VCaP (cell line): Measurements from ENCODE around the gene CPNE6.
A peak's percentile ranks its signal among the peaks of the same experiment; 100 is the strongest.
"Not testable (repeated sequence)": the region's sequence is repeated elsewhere in the genome, so short reads cannot be mapped to it uniquely, and the experiment has no call there.

ENCODE experiments used
- H3K27ac ChIP-seq: fragments of 450-650 bp; 2 replicates; pipeline ENCODE4 v1.5.1; 2017
- TF ChIP-seq, protein P1 (sequence below): fragments of 450-650 bp; conservative IDR thresholded peaks from 2 replicates; pipeline ENCODE4 v1.5.1; 2017; ENCODE audit warnings: mild to moderate bottlenecking, moderate library complexity

CPNE6 gene

DNA sequence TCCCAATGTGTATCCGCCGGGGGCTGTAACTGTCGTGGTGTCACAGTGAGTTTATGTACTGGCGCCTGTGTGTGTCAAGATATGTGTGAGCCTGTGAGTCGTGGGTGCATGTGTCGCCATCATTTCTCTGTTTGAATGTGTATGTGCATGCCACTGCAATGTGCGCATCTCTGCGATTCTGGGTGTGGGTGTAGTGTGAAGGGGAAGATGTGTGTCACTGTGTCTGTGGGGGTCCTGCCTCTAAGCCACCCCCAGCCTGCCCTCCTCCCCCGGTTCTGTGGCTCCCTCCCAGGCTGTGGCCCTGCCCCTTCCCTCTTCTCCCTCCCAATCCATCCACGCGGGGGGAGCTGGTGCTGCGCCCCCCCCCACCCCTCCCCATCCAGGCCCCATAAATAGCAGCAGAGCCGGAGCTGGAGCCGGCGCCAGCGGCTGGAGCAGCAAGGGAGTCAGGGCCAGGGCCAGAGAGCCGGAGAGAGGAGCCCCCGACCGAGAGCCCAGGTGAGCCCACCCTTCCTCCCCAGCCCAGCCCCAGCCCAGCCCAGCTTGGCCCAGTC, at the start of gene CPNE6:
Gene CPNE6 (plus strand): TSS at position 419 of the 554 bp plus-strand sequence. CDS start 1,375 bp downstream, outside the sequence.
- no peak within 1 kb of the TSS for H3K27ac ChIP-seq
- TF ChIP-seq, protein P1, sequence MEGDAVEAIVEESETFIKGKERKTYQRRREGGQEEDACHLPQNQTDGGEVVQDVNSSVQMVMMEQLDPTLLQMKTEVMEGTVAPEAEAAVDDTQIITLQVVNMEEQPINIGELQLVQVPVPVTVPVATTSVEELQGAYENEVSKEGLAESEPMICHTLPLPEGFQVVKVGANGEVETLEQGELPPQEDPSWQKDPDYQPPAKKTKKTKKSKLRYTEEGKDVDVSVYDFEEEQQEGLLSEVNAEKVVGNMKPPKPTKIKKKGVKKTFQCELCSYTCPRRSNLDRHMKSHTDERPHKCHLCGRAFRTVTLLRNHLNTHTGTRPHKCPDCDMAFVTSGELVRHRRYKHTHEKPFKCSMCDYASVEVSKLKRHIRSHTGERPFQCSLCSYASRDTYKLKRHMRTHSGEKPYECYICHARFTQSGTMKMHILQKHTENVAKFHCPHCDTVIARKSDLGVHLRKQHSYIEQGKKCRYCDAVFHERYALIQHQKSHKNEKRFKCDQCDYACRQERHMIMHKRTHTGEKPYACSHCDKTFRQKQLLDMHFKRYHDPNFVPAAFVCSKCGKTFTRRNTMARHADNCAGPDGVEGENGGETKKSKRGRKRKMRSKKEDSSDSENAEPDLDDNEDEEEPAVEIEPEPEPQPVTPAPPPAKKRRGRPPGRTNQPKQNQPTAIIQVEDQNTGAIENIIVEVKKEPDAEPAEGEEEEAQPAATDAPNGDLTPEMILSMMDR, result no peak

DNA sequence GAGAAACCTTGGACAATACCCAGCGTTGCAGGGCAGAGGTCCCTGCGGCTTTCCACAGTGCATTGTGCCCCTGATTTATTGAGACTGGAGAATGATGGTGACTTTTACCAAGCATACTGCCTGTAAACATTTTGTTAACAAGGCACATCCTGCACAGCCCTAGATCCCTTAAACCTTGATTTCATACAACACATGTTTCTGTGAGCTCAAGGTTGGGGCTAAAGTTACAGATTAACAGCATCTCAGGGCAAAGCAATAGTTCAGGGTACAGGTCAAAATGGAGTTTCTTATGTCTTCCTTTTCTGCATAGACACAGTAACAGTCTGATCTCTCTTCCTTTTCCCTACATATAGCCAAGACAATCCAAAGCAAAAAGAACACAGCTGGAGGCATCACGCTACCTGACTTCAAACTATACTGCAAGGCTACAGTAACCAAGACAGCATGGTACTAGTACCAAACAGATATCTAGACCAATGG, 46.4 kb upstream of the CPNE6 start:
- H3K27ac ChIP-seq, result not testable (repeated sequence)

DNA sequence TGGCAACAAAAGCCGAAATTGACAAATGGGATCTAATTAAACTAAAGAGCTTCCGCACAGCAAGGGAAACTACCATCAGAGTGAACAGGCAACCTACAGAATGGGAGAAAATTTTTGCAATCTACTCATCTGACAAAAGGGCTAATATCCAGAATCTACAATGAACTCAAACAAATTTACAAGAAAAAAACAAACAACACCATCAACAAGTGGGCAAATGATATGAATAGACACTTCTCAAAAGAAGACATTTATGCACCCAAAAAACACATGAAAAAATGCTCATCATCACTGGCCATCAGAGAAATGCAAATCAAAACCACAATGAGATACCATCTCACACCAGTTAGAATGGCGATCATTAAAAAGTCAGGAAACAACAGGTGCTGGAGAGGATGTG, 41.7 kb upstream of the CPNE6 start:
- H3K27ac ChIP-seq, result not testable (repeated sequence)

DNA sequence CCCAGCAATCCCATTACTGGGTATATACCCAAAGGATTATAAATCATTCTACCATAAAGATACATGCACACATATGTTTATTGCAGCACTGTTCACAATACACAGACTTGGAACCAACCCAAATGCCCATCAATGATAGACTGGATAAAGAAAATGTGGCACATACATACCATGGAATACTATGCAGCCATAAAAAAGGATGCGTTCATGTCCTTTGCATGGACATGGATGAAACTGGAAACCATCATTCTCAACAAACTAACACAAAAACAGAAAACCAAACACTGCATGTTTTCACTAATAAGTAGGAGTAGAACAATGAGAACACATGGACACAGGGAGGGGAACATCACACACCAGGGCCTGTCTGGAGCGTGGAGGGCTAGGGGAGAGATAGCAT, 40.0 kb upstream of the CPNE6 start:
- H3K27ac ChIP-seq, result not testable (repeated sequence)

DNA sequence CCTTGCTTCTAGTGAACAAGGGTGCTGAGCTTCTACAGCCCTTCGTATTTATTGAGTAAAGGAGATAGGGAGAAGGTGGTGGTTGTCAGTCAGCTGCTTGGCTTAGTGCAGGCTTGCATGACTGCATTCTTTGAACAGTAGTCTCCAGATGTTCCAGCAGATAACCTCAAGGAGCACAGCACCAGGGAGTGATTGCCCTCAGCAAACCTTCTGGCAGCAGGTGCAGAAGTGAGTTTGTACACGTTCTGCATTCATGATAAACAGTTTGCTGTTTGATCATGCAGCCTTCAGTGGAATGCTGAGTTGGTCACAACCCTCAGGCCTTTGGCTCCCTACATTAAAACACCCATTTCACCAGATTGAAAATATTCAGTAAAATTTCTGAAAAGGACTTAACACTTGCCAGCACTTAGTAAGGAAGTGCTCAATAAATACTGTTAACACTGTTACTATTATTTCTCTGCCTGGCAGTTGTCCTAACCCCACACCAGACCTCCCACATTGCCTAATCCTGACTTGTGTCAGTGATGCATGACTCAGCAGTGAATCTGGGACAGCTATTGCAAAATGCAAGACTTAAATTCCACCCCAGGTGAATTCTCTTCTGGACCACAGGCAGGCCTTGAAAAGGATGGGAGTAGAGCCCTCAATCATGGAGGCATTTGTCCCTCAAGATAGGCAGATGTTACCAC, 38.5 kb upstream of the CPNE6 start:
- TF ChIP-seq, protein P1, result no peak
- no peak overlapping the region for H3K27ac ChIP-seq

DNA sequence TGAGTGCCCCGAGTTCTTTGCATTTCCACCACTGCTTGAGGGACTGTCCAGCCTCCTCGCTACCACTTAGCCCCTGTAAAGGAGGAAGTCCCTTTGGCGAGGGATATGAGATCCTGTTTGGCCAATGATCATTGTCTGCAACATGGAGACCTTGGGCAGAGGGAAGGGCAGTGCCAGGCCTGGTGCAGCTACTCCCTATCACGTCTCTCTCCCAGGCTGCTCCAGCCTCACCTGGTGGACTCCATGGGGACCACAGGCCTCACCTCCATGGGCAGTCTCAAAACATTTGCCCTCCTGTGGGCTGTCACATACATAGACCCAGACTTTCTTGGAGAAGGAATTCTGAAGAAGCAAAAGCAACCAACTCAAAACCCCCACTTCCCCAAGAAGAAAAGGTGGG, 35.6 kb upstream of the CPNE6 start:
- peak overlapping the region; percentile 71 for H3K27ac ChIP-seq

DNA sequence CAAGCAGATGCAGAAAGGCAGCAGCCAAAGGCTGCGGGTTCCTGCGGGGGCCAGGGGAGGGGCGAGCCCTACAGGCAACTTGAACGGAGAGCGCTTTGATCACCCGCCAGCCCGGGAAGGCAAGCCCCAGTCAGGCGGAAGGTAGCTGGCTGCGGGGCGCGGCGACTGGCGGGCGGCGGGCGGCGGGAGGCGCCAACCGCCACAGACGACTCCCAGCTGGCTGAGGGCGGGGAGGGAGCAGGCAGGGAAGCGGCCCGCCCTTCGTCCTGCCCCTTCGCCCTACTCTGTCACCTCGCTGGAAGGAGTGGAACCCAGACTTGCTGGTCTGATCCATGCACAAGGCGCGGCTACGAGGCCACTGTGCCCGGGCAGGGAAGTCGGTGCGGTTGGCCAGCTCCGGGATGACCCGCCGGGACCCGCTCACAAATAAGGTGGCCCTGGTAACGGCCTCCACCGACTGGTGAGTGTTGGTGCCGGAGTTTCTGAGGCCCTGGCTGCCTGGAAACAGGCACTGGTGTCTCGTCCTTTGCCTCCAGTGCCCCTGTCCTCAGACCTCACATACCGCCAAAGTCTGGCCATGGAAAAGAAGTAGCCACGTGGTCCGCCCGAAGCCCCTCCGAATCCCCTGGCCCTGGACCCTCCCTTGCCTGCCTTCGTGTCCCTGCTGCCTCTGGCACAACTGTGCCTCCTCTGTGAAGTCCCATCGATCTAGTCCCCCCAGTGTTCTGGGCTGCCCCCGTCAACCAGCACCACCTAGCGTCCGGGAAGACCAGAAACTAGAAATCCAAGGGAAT, 35.0 kb upstream of the CPNE6 start:
- TF ChIP-seq, protein P1, result peak; percentile 84
- peak overlapping the region; percentile 71 for H3K27ac ChIP-seq

DNA sequence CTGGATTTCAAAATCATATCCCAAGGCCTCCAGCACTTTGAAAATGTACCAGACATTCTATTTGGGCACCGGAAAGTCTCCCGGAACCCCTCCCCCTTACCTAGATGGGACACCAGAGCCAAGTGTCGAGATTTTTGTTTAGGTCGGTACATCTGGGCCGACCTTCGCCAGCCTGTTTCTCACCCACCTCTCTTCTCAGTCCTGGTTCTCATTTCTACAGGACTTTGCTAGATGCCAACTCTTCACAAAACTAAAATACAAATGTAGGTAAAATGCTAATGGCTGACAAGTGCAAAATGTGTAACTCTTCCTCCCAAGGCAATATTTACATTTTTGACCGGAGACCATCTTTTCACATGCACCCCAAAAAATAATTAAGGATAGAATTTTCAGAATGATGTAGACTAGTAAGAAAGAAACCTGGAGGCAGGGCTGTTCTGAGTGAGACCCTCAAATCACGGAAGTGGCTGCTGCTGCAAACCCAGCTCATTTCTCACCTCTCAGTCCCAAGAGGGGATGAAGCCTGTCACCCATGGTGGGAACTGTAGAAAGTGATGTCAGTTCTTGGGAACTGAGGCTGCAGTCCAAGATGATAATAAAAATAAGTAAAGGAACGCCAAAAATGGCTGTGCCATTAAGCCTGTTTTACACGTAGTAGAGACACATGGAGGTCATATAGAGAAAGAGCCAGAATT, 34.3 kb upstream of the CPNE6 start:
- TF ChIP-seq, protein P1, result peak; percentile 43
- H3K27ac ChIP-seq, result peak overlapping the region; percentile 71

DNA sequence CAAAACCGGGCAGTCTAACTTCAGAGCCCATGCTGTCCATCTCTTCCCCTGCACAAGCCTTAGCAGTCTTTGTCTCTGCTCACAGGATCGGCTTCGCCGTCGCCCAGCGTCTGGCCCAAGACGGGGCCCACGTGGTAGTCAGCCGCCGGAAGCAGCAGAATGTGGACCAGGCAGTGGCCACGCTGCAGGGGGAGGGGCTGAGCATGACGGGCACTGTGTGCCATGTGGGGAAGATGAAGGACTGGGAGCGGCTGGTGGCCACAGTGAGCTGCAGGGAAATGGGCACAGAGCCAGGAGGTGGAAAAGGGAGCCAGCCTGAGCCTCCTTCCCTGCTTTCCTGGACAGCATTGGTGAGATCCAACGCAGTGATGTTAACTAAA, 33.7 kb upstream of the CPNE6 start:
- no peak overlapping the region for H3K27ac ChIP-seq
- TF ChIP-seq, protein P1, result no peak
